A673 (cell line): Measurements from ENCODE around the gene TRPM2. TPM values are rescaled to one million over a fixed set of nuclear protein-coding genes. Genes with fewer than 3 reads are reported as not detected.

ENCODE experiments used
- BruUV-seq: library from RNA; stranded (reverse); fragments of 400-500 nt; replicated peaks from 2 replicates; lab custom pipeline; 2021; lab: Mats Ljungman, UMichigan
- CTCF ChIA-PET: fragments of 300-600 bp; sonication (Branson Sonifier 250); formaldehyde crosslinking; loops from one replicate; lab custom pipeline; 2022; ENCODE audit warnings: antibody characterized with exemption; lab: Charles Lee
- POLR2A ChIA-PET: fragments of 300-600 bp; sonication (Branson Sonifier 250); formaldehyde crosslinking; loops from one replicate; lab custom pipeline; 2022; ENCODE audit warnings: antibody characterized with exemption; ENCODE audit not compliant: low non-redundant PET; lab: Charles Lee
- DNase-seq: peaks from one replicate; pipeline ENCODE4 v3.0.0-alpha.2; 2015; ENCODE audit warnings: low spot score
- H3K27ac ChIP-seq: fragments of 200-600 bp; sonication (generic); 2 replicates; pipeline ENCODE4 v1.5.1; 2016; ENCODE audit warnings: mixed run types, low read depth, mild to moderate bottlenecking, mixed read lengths, antibody characterized with exemption, low read length; ENCODE audit not compliant: poor library complexity, severe bottlenecking
- H3K27me3 ChIP-seq: fragments of 200-600 bp; sonication (generic); replicated peaks from 2 replicates; pipeline ENCODE4 v1.6.1; 2017; ENCODE audit warnings: mixed run types, low read depth, mild to moderate bottlenecking, mixed read lengths, antibody characterized with exemption, low read length; ENCODE audit not compliant: insufficient read depth, poor library complexity
- H3K36me3 ChIP-seq: fragments of 200-600 bp; sonication (generic); 2 replicates; pipeline ENCODE4 v1.6.1; 2016; ENCODE audit warnings: mixed run types, mild to moderate bottlenecking, mixed read lengths, antibody characterized with exemption, low read length; ENCODE audit not compliant: insufficient read depth, poor library complexity, severe bottlenecking
- H3K4me1 ChIP-seq: fragments of 200-600 bp; sonication (generic); 2 replicates; pipeline ENCODE4 v1.6.1; 2017; ENCODE audit warnings: mixed run types, mild to moderate bottlenecking, mixed read lengths, antibody characterized with exemption, low read length; ENCODE audit not compliant: insufficient read depth, poor library complexity, severe bottlenecking
- H3K4me3 ChIP-seq: fragments of 200-600 bp; sonication (generic); 2 replicates; pipeline ENCODE4 v1.5.1; 2016; ENCODE audit warnings: low read depth, mixed run types, mild to moderate bottlenecking, mixed read lengths, low read length; ENCODE audit not compliant: poor library complexity, severe bottlenecking
- H3K9me3 ChIP-seq: fragments of 200-600 bp; sonication (generic); 2 replicates; pipeline ENCODE4 v1.6.1; 2016; ENCODE audit warnings: mixed run types, low read depth, mild to moderate bottlenecking, mixed read lengths, antibody characterized with exemption, low read length; ENCODE audit not compliant: poor library complexity, severe bottlenecking
- CTCF ChIP-seq: fragments of 300-800, 200-600 bp; sonication (generic); conservative IDR thresholded peaks from 2 replicates; pipeline ENCODE4 v1.5.1; 2017; ENCODE audit warnings: low read depth, mild to moderate bottlenecking, antibody characterized with exemption, low read length, moderate library complexity, mixed read lengths
- EZH2 ChIP-seq: fragments of 200-600 bp; sonication (generic); IDR thresholded peaks from 2 replicates; pipeline ENCODE4 v1.6.1; 2017; ENCODE audit warnings: borderline replicate concordance, low read depth, mild to moderate bottlenecking, mixed read lengths, antibody characterized with exemption, low read length; ENCODE audit not compliant: poor library complexity, severe bottlenecking
- intact Hi-C: fragments of 100-400 bp; cut with micrococcal nuclease; formaldehyde crosslinking; loops from one replicate; pipeline ENCODE4 v1.10.0; 2022; ENCODE audit not compliant: unreplicated experiment
- total RNA-seq: library from RNA; stranded (reverse); gene quantifications from 2 replicates; pipeline ENCODE4 v1.2.3, GENCODE V29; 2021

The TRPM2 gene
- total RNA-seq, 1 experiment from 2014 or later: 0.21 TPM

GRCh38 chr21:44453120-44453519 lies 99.7 kb downstream of the TRPM2 start:
- ChIA-PET POLR2A (no interaction called here), CTCF (no interaction called here)
- Histone ChIP-seq H3K27ac (no peak overlapping the region), H3K4me1 (no peaks in the 10 kb centered on the region), H3K9me3 (peaks cover 6% of the 10 kb centered on the region), H3K27me3 (peaks cover 34% of the 10 kb centered on the region), H3K36me3 (no peaks in the 10 kb centered on the region), H3K4me3 (no peak overlapping the region)
- BruUV-seq: no TSS peak
- no peak for TF ChIP-seq EZH2
- TF ChIP-seq CTCF: no peak
- intact Hi-C loops: loop anchor here (10.0 kb wide), 1 partner anchor 98 kb away; the partner anchor contains the start of gene TRPM2
- DNase-seq: no peak

GRCh38 chr21:44454058-44454457 lies 100.6 kb downstream of the TRPM2 start:
- no peak for TF ChIP-seq EZH2
- TF ChIP-seq CTCF: no peak
- CTCF ChIA-PET: no interaction called here
- no peak overlapping the region for H3K4me3 ChIP-seq
- no TSS peak for BruUV-seq
- peaks cover 6% of the 10 kb centered on the region for H3K9me3 ChIP-seq
- H3K4me1 ChIP-seq: no peaks in the 10 kb centered on the region
- no peak for DNase-seq
- intact Hi-C loops: loop anchor here (10.0 kb wide), 1 partner anchor 99 kb away; the partner anchor contains the start of gene TRPM2
- no peaks in the 10 kb centered on the region for H3K36me3 ChIP-seq
- POLR2A ChIA-PET: no interaction called here
- peaks cover 30% of the 10 kb centered on the region for H3K27me3 ChIP-seq
- no peak overlapping the region for H3K27ac ChIP-seq

- Histone ChIP-seq H3K9me3 (peaks cover 6% of the 10 kb centered on the region), H3K4me3 (peak within 1 kb of the TSS; percentile 61), H3K36me3 (no peaks in the 10 kb centered on the region), H3K27ac (no peak within 1 kb of the TSS), H3K4me1 (no peaks in the 10 kb centered on the region), H3K27me3 (peaks cover 26% of the 10 kb centered on the region)
- CTCF ChIA-PET: no interaction called here
- POLR2A ChIA-PET: interaction anchor here (0.7 kb wide), 1 partner anchor 97 kb away, joined by 9 read pairs; no protein-coding TSS in a partner anchor
- intact Hi-C loops: loop anchor here (10.0 kb wide), 1 partner anchor 100 kb away; the partner anchor contains the start of gene TRPM2
- no TSS peak for BruUV-seq
- TF ChIP-seq EZH2 (no peak), CTCF (no peak)
- peak; percentile 91 for DNase-seq
Observed at GRCh38 chr21:44454747-44455523, 101.5 kb downstream of the TRPM2 start, which contains the start of gene LRRC3. Gene LRRC3, plus strand, starts transcription at chr21:44455510. Its CDS starts 1,135 bp downstream, at chr21:44456645.
